ENCODE measurements around the gene RNF157.
"Not testable (repeated sequence)": the region's sequence is repeated elsewhere in the genome, so short reads cannot be mapped to it uniquely, and the experiment has no call there.

RNF157 gene

GRCh38 chr17:76254275-76254674 is 14.0 kb upstream of the RNF157 start:
- DNase-seq (ENCODE audit: low spot score): no peak

- DNase-seq (ENCODE audit: low spot score): no peak
Measured at GRCh38 chr17:76253841-76254240, 13.5 kb upstream of the RNF157 start.

- not testable (repeated sequence) for DNase-seq (ENCODE audit: low spot score)
Measured at GRCh38 chr17:76252967-76253766, 12.9 kb upstream of the RNF157 start.

- peak; percentile 90 for DNase-seq (ENCODE audit: low spot score)
Measured at GRCh38 chr17:76252040-76252954, 12.0 kb upstream of the RNF157 start.

- no peak for DNase-seq (ENCODE audit: low spot score)
Measured at GRCh38 chr17:76251478-76252039, 11.3 kb upstream of the RNF157 start.

- no peak for DNase-seq (ENCODE audit: low spot score)
Measured at GRCh38 chr17:76250141-76250540, 9.8 kb upstream of the RNF157 start.

GRCh38 chr17:76248013-76248782 is 7.9 kb upstream of the RNF157 start:
- no peak for DNase-seq (ENCODE audit: low spot score)

GRCh38 chr17:76247304-76247703 is 7.0 kb upstream of the RNF157 start:
- DNase-seq (ENCODE audit: low spot score): no peak

GRCh38 chr17:76246080-76247066 is 6.1 kb upstream of the RNF157 start:
- no peak for DNase-seq (ENCODE audit: low spot score)

GRCh38 chr17:76244721-76245120 is 4.4 kb upstream of the RNF157 start:
- not testable (repeated sequence) for DNase-seq (ENCODE audit: low spot score)

- no peak for DNase-seq (ENCODE audit: low spot score)
Measured at GRCh38 chr17:76243826-76244679, 3.8 kb upstream of the RNF157 start.

GRCh38 chr17:76241691-76242255 is 1.5 kb upstream of the RNF157 start:
- no peak for DNase-seq (ENCODE audit: low spot score)

GRCh38 chr17:76241204-76241538 is 878 bp upstream of the RNF157 start:
- DNase-seq (ENCODE audit: low spot score): peak; percentile 32

GRCh38 chr17:76239538-76240274 is 587 bp downstream of the RNF157 start:
- no peak for DNase-seq (ENCODE audit: low spot score)

GRCh38 chr17:76238847-76239537 is 1.3 kb downstream of the RNF157 start:
- DNase-seq (ENCODE audit: low spot score): no peak

- no peak for DNase-seq (ENCODE audit: low spot score)
Measured at GRCh38 chr17:76237859-76238313, 2.4 kb downstream of the RNF157 start.

GRCh38 chr17:76236603-76237002 is 3.7 kb downstream of the RNF157 start:
- no peak for DNase-seq (ENCODE audit: low spot score)

GRCh38 chr17:76235883-76236282 is 4.4 kb downstream of the RNF157 start:
- DNase-seq (ENCODE audit: low spot score): no peak
